ENCODE data around the gene RPUSD4. TPM values are rescaled to one million over a fixed set of nuclear protein-coding genes. Genes with fewer than 3 reads are reported as not detected.
A peak's percentile ranks its signal among the peaks of the same experiment; 100 is the strongest.

Gene RPUSD4
- total RNA-seq, 4 donors from 2014 or later: 18.3 to 29.6 (median 23.3) TPM

DNA sequence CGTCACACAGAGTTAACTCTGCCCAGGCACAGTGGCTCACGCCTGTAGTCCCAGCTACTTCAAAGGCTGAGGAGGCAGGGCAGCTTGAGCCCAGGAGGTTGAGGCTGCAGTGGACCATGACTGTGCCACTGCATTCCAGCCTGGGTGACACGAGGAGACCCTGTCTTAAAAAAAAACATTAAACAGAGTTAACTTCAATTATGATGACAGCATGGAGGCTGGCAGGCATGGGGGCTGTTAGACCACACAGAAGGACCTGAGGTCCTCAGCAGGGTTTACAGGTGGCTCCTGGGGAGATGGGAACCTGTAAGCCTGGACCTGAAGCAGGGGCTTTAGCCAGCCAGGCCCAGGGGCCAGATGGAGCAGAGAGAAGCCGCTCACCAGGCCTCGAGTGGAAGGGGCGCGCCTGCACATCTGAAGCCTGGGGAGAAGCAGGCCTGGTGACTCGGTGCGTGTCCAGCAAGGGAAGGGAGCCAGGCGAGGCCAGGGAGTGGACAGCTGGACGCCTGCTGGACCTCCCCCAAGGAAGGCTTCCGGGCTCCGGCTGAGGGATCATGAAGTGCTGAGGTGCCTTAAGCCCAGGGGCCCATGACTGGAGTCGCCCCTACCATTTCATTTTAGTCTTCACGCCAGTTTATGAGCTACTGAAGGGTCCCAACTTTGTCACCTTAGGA is 25.3 kb downstream of the RPUSD4 start:
- Histone ChIP-seq H3K36me3 (peaks cover 0 to 61% (median 0%) of the 10 kb centered on the region in 3 donors), H3K4me3 (no peak overlapping the region), H3K27ac (no peak overlapping the region), H3K9me3 (no peaks in the 10 kb centered on the region), H3K4me1 (peaks cover 0 to 3% (median 0%) of the 10 kb centered on the region in 4 donors), H3K27me3 (no peaks in the 10 kb centered on the region)
- WGBS, 2 donors: 65 to 76% methylated on average over 15 of the region's 15 CpGs
- TF ChIP-seq, protein P1, sequence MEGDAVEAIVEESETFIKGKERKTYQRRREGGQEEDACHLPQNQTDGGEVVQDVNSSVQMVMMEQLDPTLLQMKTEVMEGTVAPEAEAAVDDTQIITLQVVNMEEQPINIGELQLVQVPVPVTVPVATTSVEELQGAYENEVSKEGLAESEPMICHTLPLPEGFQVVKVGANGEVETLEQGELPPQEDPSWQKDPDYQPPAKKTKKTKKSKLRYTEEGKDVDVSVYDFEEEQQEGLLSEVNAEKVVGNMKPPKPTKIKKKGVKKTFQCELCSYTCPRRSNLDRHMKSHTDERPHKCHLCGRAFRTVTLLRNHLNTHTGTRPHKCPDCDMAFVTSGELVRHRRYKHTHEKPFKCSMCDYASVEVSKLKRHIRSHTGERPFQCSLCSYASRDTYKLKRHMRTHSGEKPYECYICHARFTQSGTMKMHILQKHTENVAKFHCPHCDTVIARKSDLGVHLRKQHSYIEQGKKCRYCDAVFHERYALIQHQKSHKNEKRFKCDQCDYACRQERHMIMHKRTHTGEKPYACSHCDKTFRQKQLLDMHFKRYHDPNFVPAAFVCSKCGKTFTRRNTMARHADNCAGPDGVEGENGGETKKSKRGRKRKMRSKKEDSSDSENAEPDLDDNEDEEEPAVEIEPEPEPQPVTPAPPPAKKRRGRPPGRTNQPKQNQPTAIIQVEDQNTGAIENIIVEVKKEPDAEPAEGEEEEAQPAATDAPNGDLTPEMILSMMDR (IDR thresholded peaks at IDR 0.05): no peak
- TF ChIP-seq POLR2A (IDR thresholded peaks at IDR 0.05) (no peak), EP300 (IDR thresholded peaks at IDR 0.05) (no peak)
- peak in 1 of 2 donors; percentile 21 for DNase-seq (ENCODE audit: low spot score in 2 of 2)

DNA sequence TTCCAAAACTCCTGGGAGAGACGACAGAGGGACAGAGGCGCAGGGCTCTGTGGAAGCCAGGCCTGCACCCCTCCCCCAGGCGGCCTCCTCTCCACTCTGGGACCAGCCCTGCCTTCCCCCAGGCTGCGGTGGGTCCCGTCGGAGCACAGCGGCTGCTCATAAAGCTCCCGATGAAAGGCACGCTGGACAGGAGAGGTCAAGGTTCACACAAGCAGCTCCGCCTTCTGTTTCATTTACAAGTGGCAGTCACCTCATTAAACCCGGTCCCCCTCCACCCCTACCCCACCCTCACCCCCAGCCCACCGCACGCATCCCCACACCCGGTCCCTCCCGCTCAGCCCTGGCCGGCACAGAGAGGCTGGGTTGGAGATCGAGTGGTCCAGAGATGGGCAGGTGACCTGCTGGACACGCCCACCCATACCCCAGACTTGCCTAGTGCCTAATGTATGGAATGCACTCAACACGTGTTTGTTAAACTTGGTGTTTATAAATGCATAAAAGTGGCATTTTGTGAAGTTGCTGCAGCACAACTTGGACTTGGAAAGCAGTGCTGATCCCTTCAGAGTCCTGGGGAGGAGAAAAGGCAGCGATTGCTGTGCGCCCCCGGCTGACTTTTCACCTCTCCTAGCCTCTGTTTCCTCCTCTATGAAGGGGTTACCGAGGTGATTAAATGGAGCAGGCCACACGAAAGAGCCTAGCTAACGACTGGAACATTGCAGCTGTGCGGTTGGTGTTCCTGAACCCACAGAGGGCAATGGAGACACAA is 26.0 kb downstream of the RPUSD4 start:
- H3K4me3 ChIP-seq: no peak overlapping the region
- DNase-seq (ENCODE audit: low spot score in 2 of 2): no peak
- no peak overlapping the region for H3K27ac ChIP-seq
- TF ChIP-seq EP300 (IDR thresholded peaks at IDR 0.05): no peak
- TF ChIP-seq, protein P1 (IDR thresholded peaks at IDR 0.05): no peak
- no peak for TF ChIP-seq POLR2A (IDR thresholded peaks at IDR 0.05)
- peaks cover 0 to 3% (median 0%) of the 10 kb centered on the region in 4 donors for H3K4me1 ChIP-seq
- peaks cover 0 to 2% (median 0%) of the 10 kb centered on the region in 4 donors for H3K9me3 ChIP-seq
- peaks cover 0 to 57% (median 0%) of the 10 kb centered on the region in 3 donors for H3K36me3 ChIP-seq
- 61 to 67% methylated on average over 25 to 26 of the region's 26 CpGs for WGBS, 2 donors
- no peaks in the 10 kb centered on the region for H3K27me3 ChIP-seq

DNA sequence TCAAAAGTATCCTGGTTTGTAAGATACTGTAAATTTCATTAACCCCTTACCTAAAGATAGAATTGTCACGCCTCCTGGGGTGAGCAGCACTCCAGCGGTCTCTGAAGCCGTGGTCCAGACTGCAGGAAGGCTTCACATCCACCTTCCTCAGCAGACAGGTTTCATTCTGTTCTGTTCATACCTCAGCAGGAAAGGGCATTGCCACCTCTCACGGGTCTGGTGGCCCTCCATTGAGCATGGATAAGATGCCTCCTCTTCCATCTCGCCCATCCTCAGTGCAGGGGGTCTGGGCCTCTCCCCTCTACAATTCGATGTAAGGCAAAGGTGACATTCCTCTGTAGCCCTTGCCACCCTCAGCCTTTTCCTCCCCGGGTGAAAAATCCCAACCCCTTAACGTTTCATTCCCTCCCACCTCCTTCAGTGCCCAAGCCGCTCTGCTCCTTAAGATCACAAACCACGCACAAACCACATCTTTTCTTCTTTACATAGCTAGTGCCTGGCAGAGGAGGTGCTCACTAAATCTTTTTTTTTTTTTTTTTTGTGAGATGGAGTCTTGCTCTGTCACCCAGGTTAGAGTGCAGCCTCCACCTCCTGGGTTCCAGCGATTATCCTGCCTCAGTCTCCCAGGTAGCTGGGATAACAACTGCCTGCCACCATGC is 28.5 kb downstream of the RPUSD4 start:
- TF ChIP-seq, protein P1 (IDR thresholded peaks at IDR 0.05): no peak
- no peak for TF ChIP-seq POLR2A (IDR thresholded peaks at IDR 0.05)
- TF ChIP-seq EP300 (IDR thresholded peaks at IDR 0.05): no peak
- DNase-seq (ENCODE audit: low spot score in 2 of 2): no peak

DNA sequence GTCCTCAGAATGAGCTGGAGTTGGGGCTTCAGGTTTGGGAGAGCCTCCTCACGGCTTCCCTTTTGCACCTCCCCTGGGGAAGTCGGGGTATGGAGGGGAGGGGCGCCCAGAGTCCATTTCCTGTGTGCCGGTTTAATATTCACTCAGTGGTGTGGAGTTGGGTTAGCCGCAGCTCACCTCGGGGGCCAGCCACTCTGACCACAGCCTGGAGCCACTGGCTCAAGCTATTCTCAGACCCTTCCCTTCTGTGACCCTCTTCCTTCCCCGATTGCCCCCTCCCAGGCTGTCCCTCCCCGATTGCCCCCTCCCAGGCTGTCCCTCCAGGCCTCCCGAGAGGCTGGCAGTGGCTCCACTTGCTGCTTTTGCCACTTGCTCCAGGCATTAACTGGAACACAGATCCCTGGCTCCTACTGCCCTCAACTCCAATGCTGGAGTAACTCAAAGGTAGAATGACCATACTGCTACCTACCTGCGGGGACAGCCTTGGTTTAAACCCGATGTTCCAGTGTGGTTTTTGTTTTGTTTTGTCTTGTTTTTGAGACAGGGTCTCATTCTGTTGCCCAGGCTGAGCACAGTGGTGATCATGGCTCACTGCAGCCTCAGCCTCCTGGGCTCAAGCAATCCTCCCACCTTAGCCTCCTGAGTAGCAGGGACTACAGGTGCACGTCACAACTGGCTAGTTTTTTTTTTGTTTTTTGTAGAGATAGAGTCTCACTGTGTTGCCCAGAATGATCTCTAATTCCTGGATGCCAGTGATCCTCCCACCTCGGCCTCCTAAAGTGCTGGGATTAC is 29.3 kb downstream of the RPUSD4 start:
- Histone ChIP-seq H3K27me3 (no peaks in the 10 kb centered on the region), H3K36me3 (peaks cover 0 to 27% (median 0%) of the 10 kb centered on the region in 3 donors), H3K9me3 (peaks cover 0 to 3% (median 0%) of the 10 kb centered on the region in 4 donors), H3K27ac (no peak overlapping the region), H3K4me1 (peaks cover 0 to 3% (median 0%) of the 10 kb centered on the region in 4 donors), H3K4me3 (no peak overlapping the region)
- no peak for TF ChIP-seq POLR2A (IDR thresholded peaks at IDR 0.05)
- TF ChIP-seq EP300 (IDR thresholded peaks at IDR 0.05): no peak
- TF ChIP-seq, protein P1 (IDR thresholded peaks at IDR 0.05): no peak
- DNase-seq (ENCODE audit: low spot score in 2 of 2): no peak
- WGBS, 2 donors: 62 to 66% methylated on average over 13 of the region's 13 CpGs

More for the DNA sequence above, 28.5 kb downstream of the RPUSD4 start:
- Histone ChIP-seq H3K27ac (no peak overlapping the region), H3K27me3 (no peaks in the 10 kb centered on the region), H3K36me3 (peaks cover 0 to 34% (median 0%) of the 10 kb centered on the region in 3 donors), H3K4me1 (peaks cover 0 to 3% (median 0%) of the 10 kb centered on the region in 4 donors), H3K4me3 (no peak overlapping the region), H3K9me3 (peaks cover 0 to 3% (median 0%) of the 10 kb centered on the region in 4 donors)
- 78 to 83% methylated on average over 11 of the region's 11 CpGs for WGBS, 2 donors
